ENCODE measurements around the gene PDCD1. TPM values are rescaled to one million over a fixed set of nuclear protein-coding genes. Genes with fewer than 3 reads are reported as not detected.
"Not testable (repeated sequence)": the region's sequence is repeated elsewhere in the genome, so short reads cannot be mapped to it uniquely, and the experiment has no call there.

Gene PDCD1
- total and polyA plus RNA-seq, 10 of the 15 experiments (the other 5 are each of a cell fraction or from before 2014, with no cell fraction given), result 0.62 to 6.4 (median 2.9) TPM; not detected in 2

- no peak for TF ChIP-seq E2F8 (IDR thresholded peaks at IDR 0.05; ENCODE audit: low read depth, partially characterized antibody)
- TF ChIP-seq SP1 (IDR thresholded peaks at IDR 0.05; ENCODE audit: low read depth, low read length), result no peak
- TF ChIP-seq ATF3 (IDR thresholded peaks at IDR 0.05; ENCODE audit: borderline replicate concordance, extremely low read depth, low read depth, low read length), result no peak
Observed at GRCh38 chr2:241821460-241822263, 37.0 kb downstream of the PDCD1 start (continued).

GRCh38 chr2:241820625-241821384 is 37.9 kb downstream of the PDCD1 start:
- ATAC-seq, result no peak
- Histone ChIP-seq H3K27me3 (replicated peaks in 1 of 2; ENCODE audit: control insufficient read depth in 2 of 2, insufficient read depth in 2 of 2, low read length in 1 of 2) (no peaks in the 10 kb centered on the region), H4K20me1 (ENCODE audit: control insufficient read depth, insufficient read depth) (no peaks in the 10 kb centered on the region), H2AFZ (ENCODE audit: control insufficient read depth, low read depth, low read length) (no peak overlapping the region), H3K4me2 (ENCODE audit: control insufficient read depth, insufficient read depth) (no peak overlapping the region), H3K36me3 (ENCODE audit: control insufficient read depth in 2 of 2, insufficient read depth in 2 of 2, low read length in 1 of 2) (no peaks in the 10 kb centered on the region), H3K79me2 (ENCODE audit: control insufficient read depth, insufficient read depth, low read length) (no peaks in the 10 kb centered on the region), H3K9me3 (replicated peaks; ENCODE audit: control insufficient read depth, insufficient read depth, low read length) (no peaks in the 10 kb centered on the region; the same call in 2 of the 3 replicates), H3K4me3 (no peak overlapping the region), H3K27ac (ENCODE audit: control insufficient read depth, insufficient read depth) (no peak overlapping the region), H3K9ac (ENCODE audit: control insufficient read depth, insufficient read depth, low read length) (no peak overlapping the region), H3K4me1 (ENCODE audit: control insufficient read depth, insufficient read depth, low read length) (no peaks in the 10 kb centered on the region; the same call in 1 of the 2 replicates)
- in situ Hi-C loops (cut with MboI), result no loop called here
- no TSS peak for BruUV-seq (replicated peaks)
- ChIA-PET SMC1A (ENCODE audit: uncharacterized antibody, unreplicated experiment) (no interaction called here), POLR2A (no interaction called here), RAD21 (ENCODE audit: unreplicated experiment) (no interaction called here), CTCF (interaction anchor here (1.1 kb wide), 1 partner anchor 9 kb away, joined by 3 read pairs; no protein-coding TSS in a partner anchor)
- FAIRE-seq, result no peak
- DNase-seq (ENCODE audit: low read depth, low spot score), result no peak
- 71% methylated on average over 31 of the region's 31 CpGs for WGBS (ENCODE audit: insufficient coverage, insufficient replicate concordance, low lambda C conversion rate, missing lambda C conversion rate)
- intact Hi-C loops (cut with micrococcal nuclease; ENCODE audit: unreplicated experiment), result no loop called here
- TF ChIP-seq KLF5 (IDR thresholded peaks at IDR 0.05; ENCODE audit: partially characterized antibody), result no peak
- no peak for TF ChIP-seq ETV6 (conservative IDR thresholded peaks at IDR 0.05 in 1 of 2, IDR thresholded peaks at IDR 0.05 in 1 of 2; ENCODE audit: borderline replicate concordance in 1 of 2, low read depth in 1 of 2)

- RAD21 ChIA-PET (ENCODE audit: unreplicated experiment); FAIRE-seq; H2AFZ ChIP-seq (ENCODE audit: control insufficient read depth, low read depth, low read length); POLR2A ChIA-PET; H3K79me2 ChIP-seq (ENCODE audit: control insufficient read depth, insufficient read depth, low read length); H3K4me3 ChIP-seq; DNase-seq (ENCODE audit: low read depth, low spot score); H3K9ac ChIP-seq (ENCODE audit: control insufficient read depth, insufficient read depth, low read length); H3K27me3 ChIP-seq (replicated peaks in 1 of 2; ENCODE audit: control insufficient read depth in 2 of 2, insufficient read depth in 2 of 2, low read length in 1 of 2); H3K4me1 ChIP-seq (ENCODE audit: control insufficient read depth, insufficient read depth, low read length); H3K4me2 ChIP-seq (ENCODE audit: control insufficient read depth, insufficient read depth); SMC1A ChIA-PET (ENCODE audit: uncharacterized antibody, unreplicated experiment); in situ Hi-C loops (cut with MboI); ATAC-seq; intact Hi-C loops (cut with micrococcal nuclease; ENCODE audit: unreplicated experiment); BruUV-seq (replicated peaks); H4K20me1 ChIP-seq (ENCODE audit: control insufficient read depth, insufficient read depth); H3K9me3 ChIP-seq (replicated peaks; ENCODE audit: control insufficient read depth, insufficient read depth, low read length); H3K27ac ChIP-seq (ENCODE audit: control insufficient read depth, insufficient read depth); H3K36me3 ChIP-seq (ENCODE audit: control insufficient read depth in 2 of 2, insufficient read depth in 2 of 2, low read length in 1 of 2): not testable (repeated sequence)
- CTCF ChIA-PET, result interaction anchor here (1.1 kb wide), 1 partner anchor 10 kb away, joined by 3 read pairs; no protein-coding TSS in a partner anchor
- 46% methylated on average over 24 of the region's 27 CpGs for WGBS (ENCODE audit: insufficient coverage, insufficient replicate concordance, low lambda C conversion rate, missing lambda C conversion rate)
Observed at GRCh38 chr2:241819947-241820624, 38.6 kb downstream of the PDCD1 start.
